GM18868 (cell line): ENCODE results near the gene SP1.
A peak's percentile ranks its signal among the peaks of the same experiment; 100 is the strongest.
"Not testable (repeated sequence)": the region's sequence is repeated elsewhere in the genome, so short reads cannot be mapped to it uniquely, and the experiment has no call there.

Experiments used
- ATAC-seq: cut with Tn5 transposase; IDR thresholded peaks from one replicate; pipeline ENCODE4 v1.9.1; 2021; ENCODE audit warnings: mild to moderate bottlenecking, moderate library complexity; ENCODE audit not compliant: unreplicated experiment

The SP1 gene

DNA sequence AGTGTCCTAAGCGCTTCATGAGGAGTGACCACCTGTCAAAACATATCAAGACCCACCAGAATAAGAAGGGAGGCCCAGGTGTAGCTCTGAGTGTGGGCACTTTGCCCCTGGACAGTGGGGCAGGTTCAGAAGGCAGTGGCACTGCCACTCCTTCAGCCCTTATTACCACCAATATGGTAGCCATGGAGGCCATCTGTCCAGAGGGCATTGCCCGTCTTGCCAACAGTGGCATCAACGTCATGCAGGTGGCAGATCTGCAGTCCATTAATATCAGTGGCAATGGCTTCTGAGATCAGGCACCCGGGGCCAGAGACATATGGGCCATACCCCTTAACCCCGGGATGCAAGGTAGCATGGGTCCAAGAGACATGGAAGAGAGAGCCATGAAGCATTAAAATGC lies 31.0 kb downstream of the SP1 start:
- ATAC-seq = no peak

DNA sequence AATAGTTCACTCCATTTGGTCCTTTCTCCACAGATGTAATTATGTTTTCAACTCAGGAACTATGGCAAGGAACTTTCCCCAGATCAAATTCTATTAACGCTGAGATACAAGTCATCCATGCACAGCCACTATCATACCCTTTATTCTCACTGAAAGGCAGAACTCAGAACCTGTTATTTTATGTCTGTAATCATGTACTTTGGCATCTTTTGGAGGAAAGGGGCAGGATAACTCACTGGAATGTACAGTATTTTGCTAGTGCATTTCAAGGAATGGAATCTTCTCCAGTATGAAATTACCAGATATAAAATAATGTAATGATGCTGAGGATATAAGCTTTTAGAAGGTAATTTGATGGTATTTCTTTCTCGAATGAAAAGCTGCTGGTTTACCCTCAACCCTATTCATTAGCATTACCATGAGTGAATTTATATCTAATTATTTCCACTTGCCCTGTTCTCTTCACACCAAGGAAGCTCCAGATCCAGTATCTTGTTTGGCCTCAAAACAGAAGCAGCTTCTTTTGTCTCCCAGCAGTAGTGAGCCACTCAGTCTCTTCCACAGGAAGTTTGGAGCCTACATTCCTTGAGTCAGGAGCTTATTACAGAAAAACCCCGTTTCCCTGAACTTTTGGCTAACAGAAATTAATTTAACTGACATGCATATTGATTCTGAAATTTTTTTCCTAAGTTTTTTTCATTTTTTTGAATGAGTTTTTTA lies 33.7 kb downstream of the SP1 start:
- ATAC-seq = no peak

- ATAC-seq = no peak
Measured at GRCh38 chr12:53414756-53415417, 34.9 kb downstream of the SP1 start.

GRCh38 chr12:53415752-53416389 lies 35.9 kb downstream of the SP1 start:
- ATAC-seq = not testable (repeated sequence)

GRCh38 chr12:53417291-53417816 lies 37.4 kb downstream of the SP1 start:
- ATAC-seq = not testable (repeated sequence)

- no peak for ATAC-seq
Measured at GRCh38 chr12:53418221-53418620, 38.2 kb downstream of the SP1 start.

GRCh38 chr12:53419756-53420155 lies 39.8 kb downstream of the SP1 start:
- no peak for ATAC-seq

DNA sequence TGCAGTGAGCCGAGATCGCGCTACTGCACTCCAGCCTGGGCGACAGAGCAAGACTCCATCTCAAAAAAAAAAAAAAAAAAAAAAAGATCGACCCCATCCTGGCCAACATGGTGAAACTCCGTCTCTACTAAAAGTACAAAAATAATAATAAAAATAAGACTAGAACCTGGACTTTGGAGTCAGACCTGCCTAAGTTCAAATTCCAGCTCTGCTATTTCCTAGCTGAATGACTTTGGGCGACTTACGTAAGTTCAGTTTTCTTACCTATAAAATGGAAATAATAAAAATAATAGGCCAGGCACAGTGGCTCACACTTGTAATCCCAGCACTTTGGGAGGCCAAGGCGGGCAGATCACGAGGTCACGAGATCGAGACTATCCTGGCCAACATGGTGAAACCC lies 42.3 kb downstream of the SP1 start:
- ATAC-seq = not testable (repeated sequence)

- ATAC-seq = no peak
Measured at GRCh38 chr12:53423597-53423996, 43.6 kb downstream of the SP1 start, which contains the start of gene AMHR2. AMHR2 (plus strand) TSS chr12:53423855; CDS start chr12:53423935, 80 bp downstream.

GRCh38 chr12:53424626-53425514 lies 44.9 kb downstream of the SP1 start:
- ATAC-seq = no peak

DNA sequence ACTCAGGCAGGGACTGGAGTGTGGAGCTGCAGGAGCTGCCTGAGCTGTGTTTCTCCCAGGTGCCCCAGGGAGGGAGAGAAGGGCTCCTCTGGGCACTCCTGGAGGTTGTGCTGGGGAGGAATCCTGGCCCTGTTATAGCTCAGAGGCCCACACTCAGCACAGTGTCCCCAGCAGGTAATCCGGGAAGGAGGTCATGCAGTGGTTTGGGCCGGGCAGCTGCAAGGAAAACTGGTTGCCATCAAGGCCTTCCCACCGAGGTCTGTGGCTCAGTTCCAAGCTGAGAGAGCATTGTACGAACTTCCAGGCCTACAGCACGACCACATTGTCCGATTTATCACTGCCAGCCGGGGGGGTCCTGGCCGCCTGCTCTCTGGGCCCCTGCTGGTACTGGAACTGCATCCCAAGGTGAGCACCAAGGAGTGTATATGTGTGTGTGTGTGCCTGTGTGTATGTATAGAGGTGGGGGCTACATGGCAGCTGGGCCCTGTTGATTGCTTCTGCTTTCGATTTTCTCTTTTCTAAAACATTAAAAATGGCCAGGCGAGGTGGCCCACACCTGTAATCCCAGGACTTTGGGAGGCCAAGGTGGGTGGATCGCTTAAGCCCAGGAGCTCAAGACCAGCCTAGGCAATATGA lies 45.7 kb downstream of the SP1 start:
- no peak for ATAC-seq

DNA sequence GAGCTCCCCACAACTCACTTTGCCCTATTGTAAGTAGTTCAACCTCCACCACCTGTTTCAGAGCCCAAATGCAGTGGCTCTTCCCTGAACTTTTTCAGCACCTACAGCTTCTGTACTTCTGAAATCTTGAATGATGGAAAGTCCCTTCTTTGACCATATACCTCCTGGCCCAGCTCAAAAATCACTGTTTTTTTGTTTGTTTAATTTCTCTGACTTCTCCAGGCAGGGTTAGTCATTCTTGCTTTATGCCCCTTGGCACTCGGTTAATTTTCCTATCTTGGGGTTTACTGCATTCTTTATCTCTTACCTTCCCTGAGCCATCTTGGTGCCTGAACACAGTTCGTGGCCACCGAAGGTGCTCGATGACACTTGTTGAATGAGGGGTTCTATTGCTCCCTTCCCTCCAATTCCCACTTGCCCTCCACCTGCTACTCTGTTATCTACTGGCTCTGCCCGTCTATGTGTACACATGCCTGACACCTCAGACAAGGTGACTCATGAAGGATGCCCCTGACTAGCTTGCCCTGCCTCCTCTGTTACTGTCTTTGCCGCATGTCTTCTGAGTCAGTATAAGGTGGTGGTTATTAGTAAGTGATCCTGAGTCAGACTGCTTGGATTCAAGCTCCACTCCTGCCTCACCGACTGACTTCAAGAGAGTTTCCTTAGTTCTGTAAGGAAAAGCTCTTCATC lies 48.1 kb downstream of the SP1 start:
- ATAC-seq = no peak

DNA sequence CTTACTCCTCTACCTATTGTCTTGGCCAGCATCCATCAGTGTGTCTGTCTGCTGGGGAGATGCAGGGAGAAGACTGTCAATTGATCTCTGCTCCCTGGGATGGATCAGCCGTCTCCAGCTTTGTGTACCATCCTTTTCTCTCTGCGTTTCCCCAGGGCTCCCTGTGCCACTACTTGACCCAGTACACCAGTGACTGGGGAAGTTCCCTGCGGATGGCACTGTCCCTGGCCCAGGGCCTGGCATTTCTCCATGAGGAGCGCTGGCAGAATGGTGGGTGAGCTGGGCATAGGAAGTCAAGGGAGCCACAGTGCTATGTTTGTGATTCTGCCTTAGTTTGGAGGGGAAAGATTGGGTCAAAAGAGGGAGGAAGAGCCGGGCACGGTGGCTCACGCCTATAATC lies 48.8 kb downstream of the SP1 start:
- no peak for ATAC-seq

DNA sequence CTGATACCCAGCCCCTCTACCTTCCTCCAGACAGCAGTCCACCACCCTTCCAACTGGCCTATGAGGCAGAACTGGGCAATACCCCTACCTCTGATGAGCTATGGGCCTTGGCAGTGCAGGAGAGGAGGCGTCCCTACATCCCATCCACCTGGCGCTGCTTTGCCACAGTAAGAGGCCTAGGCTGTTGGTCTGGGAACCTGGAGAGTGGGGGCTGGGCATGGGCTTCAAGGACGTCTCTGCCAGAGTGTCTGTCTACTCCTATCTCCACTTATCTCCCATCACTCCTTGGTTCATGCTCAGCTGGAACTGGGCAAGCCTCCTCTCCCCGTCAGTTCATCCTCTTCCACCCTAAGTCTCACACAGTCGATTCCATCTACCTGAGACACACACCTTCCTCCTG lies 50.1 kb downstream of the SP1 start:
- ATAC-seq = no peak

- no peak for ATAC-seq
Measured at GRCh38 chr12:53431187-53431586, 51.2 kb downstream of the SP1 start.

DNA sequence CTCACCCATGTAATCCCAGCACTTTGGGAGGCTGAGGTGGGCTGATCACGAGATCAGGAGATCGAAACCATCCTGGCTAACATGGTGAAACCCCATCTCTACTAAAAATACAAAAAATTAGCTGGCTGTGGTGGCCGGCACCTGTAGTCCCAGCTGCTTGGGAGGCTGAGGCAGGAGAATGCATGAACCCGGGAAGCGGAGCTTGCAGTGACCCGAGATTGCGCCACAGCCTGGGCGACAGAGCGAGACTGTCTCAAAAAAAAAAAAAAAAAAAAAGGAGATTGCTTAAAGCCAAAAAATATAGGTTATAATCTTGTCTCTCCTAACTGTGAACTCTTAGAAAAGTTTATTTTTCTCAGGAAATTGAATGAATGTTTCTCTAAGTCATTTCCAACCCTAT lies 55.4 kb downstream of the SP1 start:
- not testable (repeated sequence) for ATAC-seq

DNA sequence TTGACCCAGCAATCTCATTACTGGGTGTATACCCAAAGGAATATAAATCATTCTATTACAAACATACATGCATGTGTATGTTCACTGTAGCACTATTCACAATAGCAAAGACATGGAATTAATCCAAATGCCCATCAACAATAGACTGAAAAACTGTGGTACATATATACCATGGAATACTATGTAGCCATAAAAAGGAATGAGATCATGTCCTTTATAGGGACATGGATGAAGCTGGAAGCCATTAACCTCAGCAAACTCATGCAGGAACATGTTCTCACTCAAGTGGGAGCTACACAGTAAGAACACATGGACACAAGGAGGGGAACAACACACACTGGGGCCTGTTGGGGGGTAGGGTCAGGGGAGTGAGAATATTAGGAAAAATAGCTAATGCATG lies 59.6 kb downstream of the SP1 start:
- not testable (repeated sequence) for ATAC-seq

DNA sequence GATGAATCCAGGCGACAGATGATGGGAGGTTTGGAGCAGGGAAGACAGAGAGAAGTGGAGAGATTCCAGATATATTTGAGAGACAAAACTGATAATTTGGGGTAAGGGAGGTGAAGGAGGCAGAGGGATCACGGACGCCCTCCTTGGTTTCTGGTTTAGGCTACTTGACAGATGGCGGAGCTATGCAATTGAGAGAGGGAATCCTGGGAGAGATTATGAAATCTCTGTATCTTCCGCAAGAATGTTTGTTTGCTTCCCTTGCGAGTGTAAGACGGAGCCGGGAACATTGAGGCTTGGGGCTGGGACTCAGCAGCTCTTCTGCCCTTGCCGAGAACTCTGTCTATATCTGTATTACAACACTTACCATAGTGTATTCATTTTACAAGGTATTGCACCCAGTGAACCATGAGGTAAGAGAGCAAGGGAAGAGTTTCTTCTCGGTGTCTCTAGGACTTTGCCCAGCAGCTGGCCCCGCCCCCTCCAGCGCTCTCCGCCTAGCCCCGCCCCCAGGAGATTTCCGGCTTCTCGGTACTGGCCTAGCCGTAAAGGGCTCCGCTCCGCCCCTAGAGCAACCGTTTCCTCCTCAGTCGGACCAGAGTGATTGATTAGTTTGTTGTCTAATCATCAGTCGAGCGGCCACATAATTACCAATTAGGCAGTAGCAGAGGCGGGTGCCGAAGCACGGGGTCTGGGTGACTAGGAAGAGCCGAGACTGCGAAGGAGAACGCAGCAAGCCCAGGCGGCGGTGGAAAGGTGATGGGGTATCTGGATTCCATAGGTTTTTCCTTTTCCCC lies 61.3 kb downstream of the SP1 start, which contains the start of gene PRR13:
PRR13 (plus strand) TSS at position 695 of the 794 bp plus-strand sequence. CDS start 981 bp downstream, outside the sequence.
- ATAC-seq = peak; percentile 99

- ATAC-seq = no peak
Measured at GRCh38 chr12:53443955-53444354, 64.0 kb downstream of the SP1 start.
